SH-SY5Y (cell line): ENCODE results near the gene DNAH5.

Source experiments
- GATA2 ChIP-seq: IDR thresholded peaks from 2 replicates; pipeline ENCODE4 v1.6.1; 2011; ENCODE audit warnings: mild to moderate bottlenecking, low read depth, low read length
- GATA3 ChIP-seq: IDR thresholded peaks from 2 replicates; pipeline ENCODE4 v1.6.1; 2011; ENCODE audit warnings: low read depth, mild to moderate bottlenecking, low read length, moderate library complexity

DNAH5 gene

DNA sequence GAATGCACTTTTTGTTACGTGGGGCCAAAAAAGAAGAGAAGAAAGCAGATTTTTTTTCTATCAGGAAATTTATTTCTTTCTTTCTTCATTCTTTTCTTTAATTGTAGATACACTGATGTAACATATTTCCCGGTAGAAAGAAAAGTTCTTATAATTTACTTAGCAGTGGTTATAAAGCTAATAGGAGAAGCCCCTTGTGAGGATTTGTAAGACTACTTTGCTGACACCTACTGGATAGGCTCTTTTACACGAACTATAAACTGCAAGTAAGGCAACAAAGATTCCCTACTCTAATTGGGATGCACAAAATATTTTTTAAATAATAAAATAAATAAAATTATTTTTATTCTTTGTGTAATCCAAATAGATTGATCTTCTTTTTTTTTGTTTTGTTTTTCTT, 284.4 kb downstream of the DNAH5 start:
- TF ChIP-seq GATA3 = no peak
- no peak for TF ChIP-seq GATA2

DNA sequence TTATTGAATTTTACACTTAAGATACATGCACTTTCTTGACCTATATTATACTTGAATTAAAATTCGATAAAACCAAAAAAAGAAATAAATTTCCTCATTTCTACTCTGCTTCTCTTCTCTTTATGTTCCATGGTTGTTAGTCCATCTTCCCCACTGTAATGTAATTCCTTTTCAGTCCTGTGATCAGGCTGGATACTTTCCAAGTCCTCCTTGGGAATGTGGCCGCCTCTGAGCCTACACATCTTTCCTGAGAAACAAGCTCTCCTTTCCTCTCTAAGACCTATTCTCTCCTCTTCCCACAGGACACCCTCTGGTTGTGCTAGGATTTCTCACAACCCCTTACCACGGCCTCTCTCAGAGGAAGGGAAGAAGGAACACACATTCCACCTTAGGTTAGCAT, 285.1 kb downstream of the DNAH5 start:
- TF ChIP-seq GATA2 = no peak
- no peak for TF ChIP-seq GATA3

DNA sequence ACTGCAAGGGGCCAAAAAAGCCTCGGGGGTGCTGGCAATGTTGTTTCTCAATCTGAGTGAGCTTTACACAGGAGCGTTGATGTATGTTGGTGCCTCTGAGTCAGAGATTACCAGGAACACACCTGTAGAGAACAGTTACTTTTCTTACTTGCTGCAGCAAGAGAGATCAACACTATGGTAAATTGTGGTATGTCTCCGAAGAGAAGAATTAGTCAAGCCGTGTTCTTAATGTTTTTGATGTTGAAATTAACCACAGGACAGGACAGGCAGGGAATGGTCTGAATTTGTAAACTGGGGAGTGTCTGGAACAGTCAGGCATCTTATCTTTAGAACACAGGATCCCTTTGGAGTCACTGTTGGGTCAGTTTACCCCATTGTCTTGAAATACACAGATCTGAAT, 285.7 kb downstream of the DNAH5 start:
- TF ChIP-seq GATA3 (no peak), GATA2 (no peak)

DNA sequence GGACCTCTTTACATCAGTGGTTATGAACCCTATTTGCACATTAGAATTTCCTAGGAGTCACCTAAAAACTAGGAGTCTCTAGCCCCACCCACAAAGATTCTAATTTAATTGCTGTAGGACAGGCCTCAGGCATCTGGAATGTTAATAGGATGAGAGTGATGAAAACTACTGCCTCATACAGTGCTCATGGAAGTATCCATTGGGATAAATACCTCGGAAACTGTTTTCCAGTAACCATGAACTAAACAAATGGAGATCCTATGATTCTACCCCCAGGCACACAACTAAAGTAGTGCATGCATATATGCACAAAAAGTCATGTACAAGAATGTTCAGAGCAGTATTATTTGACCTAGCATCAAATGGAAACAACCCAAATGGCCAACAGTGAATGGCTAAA, 286.3 kb downstream of the DNAH5 start:
- TF ChIP-seq GATA3 = no peak
- TF ChIP-seq GATA2 = no peak

DNA sequence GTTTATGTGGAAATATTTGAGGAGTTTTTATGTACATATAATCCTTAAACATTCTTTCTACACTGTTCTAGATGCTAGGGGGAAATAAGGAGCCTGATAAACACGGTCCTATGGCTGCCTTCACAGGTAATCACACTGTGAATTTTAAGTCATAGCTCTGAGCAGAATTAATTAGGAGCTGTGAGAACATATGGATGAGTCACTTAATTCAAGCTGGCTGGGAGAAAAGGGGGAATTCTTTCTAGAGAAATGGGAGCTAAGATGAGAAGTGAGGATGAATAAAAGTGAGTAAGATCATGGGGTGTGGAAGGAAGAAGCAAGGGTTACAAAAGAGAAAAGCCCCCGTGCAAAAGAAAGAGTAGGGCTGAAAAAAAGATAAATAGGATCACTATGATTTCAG, 290.8 kb downstream of the DNAH5 start:
- TF ChIP-seq GATA3 (no peak), GATA2 (no peak)

DNA sequence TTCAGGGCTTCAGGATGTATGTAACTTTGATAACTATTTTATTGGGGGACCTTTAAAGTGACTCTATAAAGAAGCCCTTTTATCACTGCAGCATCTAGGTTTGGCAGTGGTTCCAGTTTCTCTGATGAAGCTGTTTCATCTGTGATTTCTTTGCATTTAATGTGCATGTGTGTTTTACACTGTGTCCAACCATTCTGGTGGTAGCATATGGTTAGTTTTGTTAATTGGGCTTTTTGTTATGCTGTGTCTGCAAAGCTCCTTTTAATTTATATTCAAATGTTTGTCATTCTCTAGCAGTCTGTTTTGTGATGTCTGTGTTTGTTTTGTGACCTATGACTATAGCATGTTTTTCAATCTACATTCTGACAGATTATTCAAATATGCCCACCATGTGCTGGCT, 294.8 kb downstream of the DNAH5 start:
- TF ChIP-seq GATA3 = no peak
- no peak for TF ChIP-seq GATA2

DNA sequence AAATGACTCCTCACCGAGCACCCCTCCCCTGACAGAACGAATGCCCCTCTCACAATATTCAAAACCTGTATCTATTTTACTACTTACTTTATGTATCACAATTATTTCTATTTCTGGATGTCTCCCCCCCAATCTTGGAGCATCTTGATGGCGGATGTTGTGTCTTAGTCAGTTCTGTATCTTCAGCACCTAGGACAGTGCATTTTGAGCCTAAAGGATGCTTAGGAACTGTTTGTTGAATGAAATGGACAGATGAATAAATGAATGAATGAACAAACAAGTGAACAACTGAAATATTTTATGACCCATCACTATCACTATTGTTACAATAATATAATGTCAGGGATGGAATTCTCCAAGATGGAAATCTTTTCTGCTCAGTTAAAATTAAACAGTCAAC, 295.7 kb downstream of the DNAH5 start:
- no peak for TF ChIP-seq GATA3
- no peak for TF ChIP-seq GATA2

DNA sequence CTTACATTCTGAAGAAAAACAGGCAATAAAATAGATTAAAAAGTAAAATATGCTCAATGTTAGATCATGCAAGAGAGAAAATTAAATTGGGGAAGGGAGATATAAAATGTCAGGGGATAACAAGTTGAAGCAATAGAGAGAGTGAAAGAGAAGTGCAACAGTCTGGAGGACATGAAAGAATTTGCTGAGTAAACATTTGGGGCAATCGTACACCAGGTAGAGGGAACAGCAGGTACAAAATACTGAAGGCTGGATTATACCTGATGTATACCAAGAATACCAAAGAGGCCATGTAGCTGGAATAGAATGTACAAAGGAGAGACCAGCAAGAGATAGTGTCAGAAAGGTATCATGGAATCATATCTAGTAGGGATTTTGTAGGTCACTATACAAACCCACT, 300.8 kb downstream of the DNAH5 start:
- no peak for TF ChIP-seq GATA2
- no peak for TF ChIP-seq GATA3

DNA sequence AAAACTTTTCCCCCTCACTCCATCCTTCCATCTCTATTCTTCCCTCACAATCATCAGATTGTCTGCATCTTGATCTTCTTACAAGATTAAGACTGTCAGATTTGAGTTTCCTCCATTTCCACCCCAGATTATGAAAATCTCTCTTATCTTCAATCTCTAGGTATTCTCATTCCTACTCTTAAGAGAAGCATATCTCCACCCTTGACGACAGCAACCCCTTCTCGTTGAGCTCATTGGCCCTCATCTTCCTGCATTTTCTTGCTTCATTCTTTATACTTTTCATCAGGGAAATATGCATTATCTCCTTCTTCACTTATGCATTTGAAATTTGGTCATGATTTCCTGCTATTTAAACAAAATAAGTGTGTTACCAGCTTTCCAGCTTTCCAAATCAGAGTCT, 301.3 kb downstream of the DNAH5 start:
- no peak for TF ChIP-seq GATA2
- TF ChIP-seq GATA3 = no peak
